Breast epithelium (tissue), 4 donors: ENCODE measurements around the gene GNAO1. TPM values are rescaled to one million over a fixed set of nuclear protein-coding genes. Genes with fewer than 3 reads are reported as not detected.

Source experiments
- DNase-seq, 2 donors: peaks; one replicate each; pipeline ENCODE4 v3.0.0-alpha.2; 2019; ENCODE audit warnings: low spot score in 2 of 2
- H3K27ac ChIP-seq, 2 donors: fragments of 200-600 bp; sonication (generic) in 1 of 2; one replicate each; pipeline ENCODE4 v1.5.1; 2016 to 2019; ENCODE audit warnings: mild to moderate bottlenecking in 1 of 2
- H3K27me3 ChIP-seq, 2 donors: fragments of 200-600 bp; sonication (generic) in 1 of 2; one replicate each; pipeline versions ENCODE4 v1.5.1 to v1.6.0; 2017 to 2019; ENCODE audit warnings: control low read depth in 1 of 2, mild to moderate bottlenecking in 1 of 2
- H3K36me3 ChIP-seq: fragments of 200-600 bp; one replicate; pipeline ENCODE4 v1.5.1; 2019
- H3K4me1 ChIP-seq, 2 donors: fragments of 200-600 bp; sonication (generic); one replicate each; pipeline ENCODE4 v1.5.1; 2016 to 2019; ENCODE audit warnings: control low read depth in 1 of 2
- H3K4me3 ChIP-seq, 3 donors: fragments of 200-600 bp; sonication (generic); 1 replicate in 2 of 3; 2 replicates in 1 of 3; pipeline ENCODE4 v1.5.1; 2016 to 2019; ENCODE audit warnings: mild to moderate bottlenecking in 3 of 3, moderate library complexity in 2 of 3
- H3K9me3 ChIP-seq, 2 donors: fragments of 200-600 bp; sonication (generic) in 1 of 2; one replicate each; pipeline ENCODE4 v1.5.1; 2016 to 2019; ENCODE audit warnings: control low read depth in 1 of 2
- CTCF ChIP-seq, 3 donors: fragments of 450-650 bp; IDR thresholded peaks; one replicate each; pipeline ENCODE4 v1.5.1; 2016 to 2017; ENCODE audit warnings: antibody characterized with exemption in 3 of 3, mild to moderate bottlenecking in 3 of 3, moderate library complexity in 3 of 3
- POLR2A ChIP-seq: fragments of 450-650 bp; IDR thresholded peaks from one replicate; pipeline ENCODE4 v1.6.1; 2016; ENCODE audit warnings: antibody characterized with exemption, mild to moderate bottlenecking, moderate library complexity
- POLR2AphosphoS5 ChIP-seq, 3 donors: sonication (generic); formaldehyde crosslinking; IDR thresholded peaks; one replicate each; pipeline ENCODE4 v1.6.1; 2017; ENCODE audit warnings: antibody characterized with exemption in 3 of 3
- intact Hi-C: fragments of 100-400 bp; cut with DNase I; formaldehyde crosslinking; loops from one replicate; pipeline ENCODE4 v1.15.1; 2023; ENCODE audit warnings: low total_unique reads
- total RNA-seq, 3 donors: library from RNA; depleted of rRNA; stranded (reverse); fragments of >200 nt; gene quantifications; one replicate each; pipeline ENCODE4 v1.1.0, GENCODE V29; 2016

The GNAO1 gene
- total RNA-seq, 3 donors from 2014 or later, result 0.96 to 1.9 (median 0.98) TPM

- intact Hi-C loops, result no loop called here
Measured at GRCh38 chr16:56405977-56406672, 214.8 kb downstream of the GNAO1 start.

More at GRCh38 chr16:56405977-56406672, 214.8 kb downstream of the GNAO1 start:
- H3K27ac ChIP-seq, result no peak overlapping the region
- H3K4me1 ChIP-seq, result no peaks in the 10 kb centered on the region
- no peaks in the 10 kb centered on the region for H3K27me3 ChIP-seq
- H3K36me3 ChIP-seq, result no peaks in the 10 kb centered on the region
- no peaks in the 10 kb centered on the region for H3K9me3 ChIP-seq
- no peak overlapping the region for H3K4me3 ChIP-seq
- TF ChIP-seq CTCF (IDR thresholded peaks at IDR 0.05) (no peak), POLR2AphosphoS5 (IDR thresholded peaks at IDR 0.05) (no peak), POLR2A (no peak)
- DNase-seq, result no peak

Other genes with a start within 250 kb of the GNAO1 start
- 100 to 1,000 TPM; 156 to 205 (median 188) TPM for gene AMFR, start 234.1 kb downstream of the GNAO1 start, total RNA-seq